ENCODE data around the gene TRIM75.
"Not testable (repeated sequence)": the region's sequence is repeated elsewhere in the genome, so short reads cannot be mapped to it uniquely, and the experiment has no call there.

Gene TRIM75

GRCh38 chr4:165010487-165010886, 43.2 kb upstream of the TRIM75 start:
- TF ChIP-seq CTCF (IDR thresholded peaks at IDR 0.05), result no peak
- Mint-ChIP-seq H3K9me3 (no peaks in the 10 kb centered on the region), H3K36me3 (ENCODE audit: low read depth) (no peaks in the 10 kb centered on the region), H3K4me1 (peaks cover 35% of the 10 kb centered on the region), H3K4me3 (no peak overlapping the region), H3K27me3 (ENCODE audit: low read depth, poor library complexity) (peaks cover 7% of the 10 kb centered on the region), H3K27ac (no peak overlapping the region)
- no peak for DNase-seq

- Mint-ChIP-seq H3K36me3 (ENCODE audit: low read depth) (no peaks in the 10 kb centered on the region), H3K4me3 (no peak overlapping the region), H3K27me3 (ENCODE audit: low read depth, poor library complexity) (peaks cover 7% of the 10 kb centered on the region), H3K4me1 (peaks cover 33% of the 10 kb centered on the region), H3K27ac (no peak overlapping the region), H3K9me3 (no peaks in the 10 kb centered on the region)
- no peak for DNase-seq
- TF ChIP-seq CTCF (IDR thresholded peaks at IDR 0.05), result no peak
Observed at GRCh38 chr4:165010991-165011390, 42.7 kb upstream of the TRIM75 start.

GRCh38 chr4:165011403-165011802, 42.3 kb upstream of the TRIM75 start:
- H3K27me3 Mint-ChIP-seq (ENCODE audit: low read depth, poor library complexity), result peaks cover 7% of the 10 kb centered on the region
- no peak overlapping the region for H3K4me3 Mint-ChIP-seq
- TF ChIP-seq CTCF (IDR thresholded peaks at IDR 0.05), result no peak
- no peak overlapping the region for H3K27ac Mint-ChIP-seq
- DNase-seq, result no peak
- no peaks in the 10 kb centered on the region for H3K36me3 Mint-ChIP-seq (ENCODE audit: low read depth)
- no peaks in the 10 kb centered on the region for H3K9me3 Mint-ChIP-seq
- peaks cover 29% of the 10 kb centered on the region for H3K4me1 Mint-ChIP-seq

GRCh38 chr4:165013691-165014090, 40.0 kb upstream of the TRIM75 start:
- Mint-ChIP-seq H3K4me3 (no peak overlapping the region), H3K36me3 (ENCODE audit: low read depth) (no peaks in the 10 kb centered on the region), H3K4me1 (peaks cover 8% of the 10 kb centered on the region), H3K9me3 (no peaks in the 10 kb centered on the region), H3K27ac (no peak overlapping the region), H3K27me3 (ENCODE audit: low read depth, poor library complexity) (peaks cover 10% of the 10 kb centered on the region)
- no peak for TF ChIP-seq CTCF (IDR thresholded peaks at IDR 0.05)
- no peak for DNase-seq

- H3K27me3 Mint-ChIP-seq (ENCODE audit: low read depth, poor library complexity), result peaks cover 3% of the 10 kb centered on the region
- no peak overlapping the region for H3K27ac Mint-ChIP-seq
- no peaks in the 10 kb centered on the region for H3K4me1 Mint-ChIP-seq
- DNase-seq, result peak; percentile 9
- peaks cover 6% of the 10 kb centered on the region for H3K9me3 Mint-ChIP-seq
- no peak overlapping the region for H3K4me3 Mint-ChIP-seq
- peak; percentile 13 for TF ChIP-seq CTCF (IDR thresholded peaks at IDR 0.05)
- H3K36me3 Mint-ChIP-seq (ENCODE audit: low read depth), result peaks cover 4% of the 10 kb centered on the region
Observed at GRCh38 chr4:165016971-165017370, 36.7 kb upstream of the TRIM75 start.

GRCh38 chr4:165019995-165020394, 33.7 kb upstream of the TRIM75 start:
- not testable (repeated sequence) for H3K4me1 Mint-ChIP-seq; DNase-seq; H3K36me3 Mint-ChIP-seq (ENCODE audit: low read depth); H3K4me3 Mint-ChIP-seq; H3K27me3 Mint-ChIP-seq (ENCODE audit: low read depth, poor library complexity); H3K9me3 Mint-ChIP-seq; H3K27ac Mint-ChIP-seq

- not testable (repeated sequence) for DNase-seq; H3K9me3 Mint-ChIP-seq; H3K4me3 Mint-ChIP-seq; H3K36me3 Mint-ChIP-seq (ENCODE audit: low read depth); H3K4me1 Mint-ChIP-seq; H3K27ac Mint-ChIP-seq; H3K27me3 Mint-ChIP-seq (ENCODE audit: low read depth, poor library complexity)
Observed at GRCh38 chr4:165025782-165026181, 27.9 kb upstream of the TRIM75 start.
